OCI-LY7 (cell line): ENCODE measurements around the gene CAPNS1.

Experiments used
- CTCF ChIP-seq: fragments of 200-600 bp; sonication (generic); conservative IDR thresholded peaks from 2 replicates; pipeline ENCODE4 v1.5.1; 2014; ENCODE audit warnings: mild to moderate bottlenecking, antibody characterized with exemption, low read length, moderate library complexity, mixed read lengths
- EZH2phosphoT487 ChIP-seq: fragments of 200-600 bp; sonication (generic); IDR thresholded peaks from 2 replicates; pipeline ENCODE4 v1.6.1; 2018; ENCODE audit warnings: low read depth, borderline replicate concordance, mild to moderate bottlenecking, mixed run types, antibody characterized with exemption, low read length, moderate library complexity, mixed read lengths

GRCh38 chr19:36144624-36145023, 4.8 kb downstream of the CAPNS1 start:
- TF ChIP-seq CTCF (no peak), EZH2phosphoT487 (no peak)
